HT-29 (cell line): ENCODE results near the gene OTULINL. TPM values are rescaled to one million over a fixed set of nuclear protein-coding genes. Genes with fewer than 3 reads are reported as not detected.

Experiments used
- total RNA-seq: library from RNA; depleted of rRNA; stranded (reverse); fragments of >200 nt; shearing (Covaris generic); gene quantifications from 2 replicates; pipeline ENCODE4 v1.2.3, GENCODE V29; 2014; rRNA removed

Gene OTULINL
- total RNA-seq, 1 experiment from 2014 or later = 7.5 TPM

Other genes with a start within 250 kb of the OTULINL start
- 20.4 and 21.0 TPM in 2 replicates for gene OTULIN, start 82.9 kb downstream of the OTULINL start, total RNA-seq